SK-N-SH (cell line): ENCODE data around the gene CTSA.

ENCODE experiments used
- CTCF ChIP-seq: fragments of 200-600 bp; sonication (generic); IDR thresholded peaks from 2 replicates; pipeline ENCODE4 v1.6.1; 2017; ENCODE audit warnings: antibody characterized with exemption, mild to moderate bottlenecking, moderate library complexity
- IRF3 ChIP-seq: fragments of 150-350 bp; IDR thresholded peaks from 2 replicates; pipeline ENCODE4 v1.6.1; 2016; ENCODE audit warnings: mild to moderate bottlenecking, low read depth, low read length

- TF ChIP-seq CTCF (no peak), IRF3 (no peak)
These were observed 18.9 kb downstream of the CTSA start for GRCh38 chr20:45909817-45910669.
